Liver (tissue), 3 donors: ENCODE data around the gene MZT2B.
"Not testable (repeated sequence)": the region's sequence is repeated elsewhere in the genome, so short reads cannot be mapped to it uniquely, and the experiment has no call there.

Experiments
- CTCF ChIP-seq: fragments of 150-350 bp; IDR thresholded peaks from 2 replicates; pipeline ENCODE4 v1.5.1; 2017; ENCODE audit warnings: improper control_type of control experiment, low read depth, low read length; ENCODE audit not compliant: missing input control
- HNF4A ChIP-seq, 2 donors: conservative IDR thresholded peaks; 2 replicates each; pipeline ENCODE4 v1.6.1; 2016; ENCODE audit warnings: antibody characterized with exemption in 2 of 2, mild to moderate bottlenecking in 2 of 2
- JUND ChIP-seq, 2 donors: IDR thresholded peaks; 2 replicates each; pipeline ENCODE4 v1.6.1; 2016; ENCODE audit warnings: antibody characterized with exemption in 2 of 2
- MAX ChIP-seq: IDR thresholded peaks from 2 replicates; pipeline ENCODE4 v1.6.1; 2016; ENCODE audit warnings: antibody characterized with exemption
- NR2F2 ChIP-seq: IDR thresholded peaks from 2 replicates; pipeline ENCODE4 v1.6.1; 2016; ENCODE audit warnings: antibody characterized with exemption
- RAD21 ChIP-seq, 2 donors: IDR thresholded peaks; 2 replicates each; pipeline ENCODE4 v1.6.1; 2016; ENCODE audit warnings: antibody characterized with exemption in 2 of 2, mild to moderate bottlenecking in 2 of 2
- REST ChIP-seq: IDR thresholded peaks from 2 replicates; pipeline ENCODE4 v1.6.1; 2016; ENCODE audit warnings: antibody characterized with exemption, mild to moderate bottlenecking
- YY1 ChIP-seq: IDR thresholded peaks from 2 replicates; pipeline ENCODE4 v1.6.1; 2016; ENCODE audit warnings: antibody characterized with exemption, mild to moderate bottlenecking
- donor health status: healthy.
- donor health status: healthy.

GRCh38 chr2:130220505-130220904, 38.4 kb downstream of the MZT2B start:
- not testable (repeated sequence) for TF ChIP-seq CTCF; MAX; REST; JUND (IDR thresholded peaks at IDR 0.05); RAD21 (IDR thresholded peaks at IDR 0.05); NR2F2; HNF4A (conservative IDR thresholded peaks at IDR 0.05); YY1
